GM23338 (cell line): Measurements from ENCODE around the gene MRPS31. TPM values are rescaled to one million over a fixed set of nuclear protein-coding genes. Genes with fewer than 3 reads are reported as not detected.
A peak's percentile ranks its signal among the peaks of the same experiment; 100 is the strongest.

Experiments
- ATAC-seq: fragments of 200-7000 bp; cut with Tn5 transposase; 3 replicates; pipeline ENCODE4 v1.9.1; 2020
- DNase-seq: peaks from one replicate; pipeline ENCODE4 v3.0.0-alpha.2; 2015; ENCODE audit warnings: low spot score
- H2AFZ ChIP-seq: fragments of 200-600 bp; sonication (generic); 2 replicates; pipeline ENCODE4 v1.8.0; 2016; ENCODE audit warnings: antibody characterized with exemption, mild to moderate bottlenecking, moderate library complexity
- H3F3A ChIP-seq: fragments of 200-600 bp; sonication (generic); replicated peaks from 2 replicates; pipeline ENCODE4 v1.8.0; 2017; ENCODE audit warnings: antibody characterized with exemption, mixed run types, low read depth
- H3K27ac ChIP-seq: fragments of 200-600 bp; sonication (generic); 2 replicates; pipeline ENCODE4 v1.6.1; 2016; ENCODE audit warnings: low read depth
- H3K27me3 ChIP-seq: fragments of 200-600 bp; sonication (generic); 2 replicates; pipeline ENCODE4 v1.8.0; 2016; ENCODE audit warnings: mild to moderate bottlenecking, mixed run types, moderate library complexity; ENCODE audit not compliant: insufficient read depth
- H3K36me3 ChIP-seq: fragments of 200-600 bp; sonication (generic); 2 replicates; pipeline ENCODE4 v1.8.0; 2016; ENCODE audit warnings: mild to moderate bottlenecking; ENCODE audit not compliant: insufficient read depth
- H3K4me1 ChIP-seq: fragments of 200-600 bp; sonication (generic); 2 replicates; pipeline ENCODE4 v1.8.0; 2016; ENCODE audit warnings: mild to moderate bottlenecking, moderate library complexity; ENCODE audit not compliant: insufficient read depth
- H3K4me2 ChIP-seq: fragments of 200-600 bp; sonication (generic); 2 replicates; pipeline ENCODE4 v1.7.1; 2017; ENCODE audit warnings: mixed run types
- H3K4me3 ChIP-seq: fragments of 200-600 bp; sonication (generic); 2 replicates; pipeline ENCODE4 v1.6.1; 2016; ENCODE audit warnings: mixed run types
- H3K79me2 ChIP-seq: fragments of 200-600 bp; sonication (generic); replicated peaks from 2 replicates; pipeline ENCODE4 v1.8.0; 2017; ENCODE audit warnings: mild to moderate bottlenecking; ENCODE audit not compliant: insufficient read depth
- H3K9me2 ChIP-seq: fragments of 200-600 bp; sonication (generic); 2 replicates; pipeline ENCODE4 v1.8.0; 2017; ENCODE audit not compliant: insufficient read depth
- H4K20me1 ChIP-seq: fragments of 200-600 bp; sonication (generic); replicated peaks from 2 replicates; pipeline ENCODE4 v1.8.0; 2017; ENCODE audit warnings: mild to moderate bottlenecking; ENCODE audit not compliant: insufficient read depth
- H3K27ac Mint-ChIP-seq: 2 replicates; pipeline ENCODE4 v1.8.0; 2020; ENCODE audit warnings: inconsistent platforms, mild to moderate bottlenecking, moderate library complexity, mixed read lengths
- H3K27me3 Mint-ChIP-seq: 3 replicates; pipeline ENCODE4 v1.8.0; 2022; ENCODE audit warnings: low read depth, mild to moderate bottlenecking, moderate library complexity, mixed read lengths, inconsistent platforms; ENCODE audit not compliant: insufficient read depth, poor library complexity
- H3K36me3 Mint-ChIP-seq: 3 replicates; pipeline ENCODE4 v1.8.0; 2021; ENCODE audit warnings: low read depth, mild to moderate bottlenecking, inconsistent platforms, moderate library complexity, mixed read lengths
- H3K4me1 Mint-ChIP-seq: 3 replicates; pipeline ENCODE4 v1.8.0; 2020; ENCODE audit warnings: mild to moderate bottlenecking, inconsistent platforms, mixed read lengths
- H3K4me3 Mint-ChIP-seq: 3 replicates; pipeline ENCODE4 v1.8.0; 2021; ENCODE audit warnings: moderate library complexity, mild to moderate bottlenecking, inconsistent platforms, mixed read lengths
- H3K9me3 Mint-ChIP-seq: 3 replicates; pipeline ENCODE4 v1.8.0; 2020; ENCODE audit warnings: moderate library complexity, mild to moderate bottlenecking, inconsistent platforms, mixed read lengths
- CREB1 ChIP-seq: fragments of 250-450 bp; sonication (Bioruptor Pico); IDR thresholded peaks from 2 replicates; pipeline ENCODE4 v1.5.0; 2020; ENCODE audit warnings: low read depth, mild to moderate bottlenecking, moderate library complexity
- EZH2 ChIP-seq: fragments of 200-600 bp; sonication (generic); IDR thresholded peaks from one replicate; pipeline ENCODE4 v1.8.0; 2017; ENCODE audit warnings: antibody characterized with exemption, mild to moderate bottlenecking, low read depth; ENCODE audit not compliant: unreplicated experiment
- EZH2phosphoT487 ChIP-seq: fragments of 200-600 bp; sonication (generic); IDR thresholded peaks from one replicate; pipeline ENCODE4 v1.8.1; 2018; ENCODE audit warnings: antibody characterized with exemption; ENCODE audit not compliant: unreplicated experiment
- JUNB ChIP-seq: IDR thresholded peaks from one replicate; pipeline ENCODE4 v1.6.1; 2016; ENCODE audit warnings: antibody characterized with exemption; ENCODE audit not compliant: unreplicated experiment
- NANOG ChIP-seq: IDR thresholded peaks from 2 replicates; pipeline ENCODE4 v1.6.1; 2016; ENCODE audit warnings: antibody characterized with exemption, borderline replicate concordance
- POLR2AphosphoS5 ChIP-seq: IDR thresholded peaks from 2 replicates; pipeline ENCODE4 v1.6.1; 2016; ENCODE audit warnings: antibody characterized with exemption, low read depth
- STAT1 ChIP-seq: IDR thresholded peaks from one replicate; pipeline ENCODE4 v1.6.1; 2016; ENCODE audit warnings: antibody characterized with exemption; ENCODE audit not compliant: unreplicated experiment
- ZNF114 ChIP-seq: fragments of 250-450 bp; sonication (Bioruptor Pico); IDR thresholded peaks from 2 replicates; pipeline ENCODE4 v1.5.0; 2020; ENCODE audit warnings: mild to moderate bottlenecking, moderate library complexity
- ZNF331 ChIP-seq: fragments of 250-450 bp; sonication (Bioruptor Pico); IDR thresholded peaks from 2 replicates; pipeline ENCODE4 v1.5.0; 2020; ENCODE audit warnings: low read depth, mild to moderate bottlenecking, moderate library complexity
- polyA plus RNA-seq: library from polyadenylated mRNA; unstranded; fragments of >200 nt; fragmentation: Nextera tagmentation; extraction: Ambion mirVana; gene quantifications from 2 replicates; pipeline ENCODE4 v1.2.1, GENCODE V29; 2016
- total RNA-seq: library from RNA; depleted of rRNA; stranded (reverse); fragments of >200 nt; shearing (Covaris generic); gene quantifications from 2 replicates; pipeline ENCODE4 v1.2.3, GENCODE V29; 2014
- TF ChIP-seq, protein P1 (sequence below): fragments of 250-450 bp; sonication (Bioruptor Pico); IDR thresholded peaks from 2 replicates; pipeline ENCODE4 v1.5.0; 2020; ENCODE audit warnings: mild to moderate bottlenecking, moderate library complexity
- TF ChIP-seq, protein P2 (sequence below): IDR thresholded peaks from one replicate; pipeline ENCODE4 v1.6.1; 2018; ENCODE audit warnings: antibody characterized with exemption; ENCODE audit not compliant: unreplicated experiment
- TF ChIP-seq, protein P3 (sequence below), 2 experiments: fragments of 200-600 bp in 1 of 2; sonication (generic) in 1 of 2; conservative IDR thresholded peaks; 2 replicates each; pipeline versions ENCODE4 v1.5.1 to v1.6.1; 2016 to 2017; ENCODE audit warnings: antibody characterized with exemption in 2 of 2, low read depth in 2 of 2, mild to moderate bottlenecking in 2 of 2, moderate library complexity in 1 of 2
- TF ChIP-seq, protein P4 (sequence below): IDR thresholded peaks from 2 replicates; pipeline ENCODE4 v1.6.1; 2016; ENCODE audit warnings: antibody characterized with exemption

The MRPS31 gene
- total and polyA plus RNA-seq, 2 experiments from 2014 or later: 26.8 to 62.7 TPM

DNA sequence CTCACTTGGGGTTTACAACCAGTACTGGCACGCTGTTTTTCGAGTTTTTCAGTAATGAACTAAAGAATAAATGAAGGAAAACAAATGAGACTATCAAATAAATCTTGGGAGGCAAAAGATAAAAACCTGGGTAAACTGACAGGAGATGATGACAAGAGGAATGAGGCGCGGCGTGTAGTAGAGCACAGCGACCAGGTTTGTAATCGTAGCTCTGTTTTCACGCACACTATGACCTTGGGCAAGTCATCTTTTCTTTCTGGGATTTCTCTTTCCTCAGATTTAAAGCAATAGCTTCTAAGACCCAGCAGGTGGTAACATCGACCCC is 419 bp downstream of the MRPS31 start:
- Mint-ChIP-seq H3K27ac (peak overlapping the region; percentile 96), H3K4me1 (peaks cover 5% of the 10 kb centered on the region), H3K27me3 (peaks cover 2% of the 10 kb centered on the region), H3K4me3 (peak overlapping the region; percentile 98), H3K9me3 (no peaks in the 10 kb centered on the region), H3K36me3 (no peaks in the 10 kb centered on the region; the same call in 2 of the 3 replicates)
- Histone ChIP-seq H4K20me1 (no peaks in the 10 kb centered on the region), H3F3A (no peaks in the 10 kb centered on the region), H2AFZ (peak overlapping the region; percentile 95), H3K4me3 (peak overlapping the region; percentile 84), H3K36me3 (peaks cover 5% of the 10 kb centered on the region; the same call in 1 of the 2 replicates), H3K4me1 (peaks cover 5% of the 10 kb centered on the region), H3K79me2 (peaks cover 15% of the 10 kb centered on the region), H3K4me2 (peak overlapping the region; percentile 92), H3K27me3 (no peaks in the 10 kb centered on the region), H3K9me2 (no peaks in the 10 kb centered on the region), H3K27ac (peak overlapping the region; percentile 97)
- no peak for DNase-seq
- ATAC-seq: no peak
- TF ChIP-seq, protein P1, sequence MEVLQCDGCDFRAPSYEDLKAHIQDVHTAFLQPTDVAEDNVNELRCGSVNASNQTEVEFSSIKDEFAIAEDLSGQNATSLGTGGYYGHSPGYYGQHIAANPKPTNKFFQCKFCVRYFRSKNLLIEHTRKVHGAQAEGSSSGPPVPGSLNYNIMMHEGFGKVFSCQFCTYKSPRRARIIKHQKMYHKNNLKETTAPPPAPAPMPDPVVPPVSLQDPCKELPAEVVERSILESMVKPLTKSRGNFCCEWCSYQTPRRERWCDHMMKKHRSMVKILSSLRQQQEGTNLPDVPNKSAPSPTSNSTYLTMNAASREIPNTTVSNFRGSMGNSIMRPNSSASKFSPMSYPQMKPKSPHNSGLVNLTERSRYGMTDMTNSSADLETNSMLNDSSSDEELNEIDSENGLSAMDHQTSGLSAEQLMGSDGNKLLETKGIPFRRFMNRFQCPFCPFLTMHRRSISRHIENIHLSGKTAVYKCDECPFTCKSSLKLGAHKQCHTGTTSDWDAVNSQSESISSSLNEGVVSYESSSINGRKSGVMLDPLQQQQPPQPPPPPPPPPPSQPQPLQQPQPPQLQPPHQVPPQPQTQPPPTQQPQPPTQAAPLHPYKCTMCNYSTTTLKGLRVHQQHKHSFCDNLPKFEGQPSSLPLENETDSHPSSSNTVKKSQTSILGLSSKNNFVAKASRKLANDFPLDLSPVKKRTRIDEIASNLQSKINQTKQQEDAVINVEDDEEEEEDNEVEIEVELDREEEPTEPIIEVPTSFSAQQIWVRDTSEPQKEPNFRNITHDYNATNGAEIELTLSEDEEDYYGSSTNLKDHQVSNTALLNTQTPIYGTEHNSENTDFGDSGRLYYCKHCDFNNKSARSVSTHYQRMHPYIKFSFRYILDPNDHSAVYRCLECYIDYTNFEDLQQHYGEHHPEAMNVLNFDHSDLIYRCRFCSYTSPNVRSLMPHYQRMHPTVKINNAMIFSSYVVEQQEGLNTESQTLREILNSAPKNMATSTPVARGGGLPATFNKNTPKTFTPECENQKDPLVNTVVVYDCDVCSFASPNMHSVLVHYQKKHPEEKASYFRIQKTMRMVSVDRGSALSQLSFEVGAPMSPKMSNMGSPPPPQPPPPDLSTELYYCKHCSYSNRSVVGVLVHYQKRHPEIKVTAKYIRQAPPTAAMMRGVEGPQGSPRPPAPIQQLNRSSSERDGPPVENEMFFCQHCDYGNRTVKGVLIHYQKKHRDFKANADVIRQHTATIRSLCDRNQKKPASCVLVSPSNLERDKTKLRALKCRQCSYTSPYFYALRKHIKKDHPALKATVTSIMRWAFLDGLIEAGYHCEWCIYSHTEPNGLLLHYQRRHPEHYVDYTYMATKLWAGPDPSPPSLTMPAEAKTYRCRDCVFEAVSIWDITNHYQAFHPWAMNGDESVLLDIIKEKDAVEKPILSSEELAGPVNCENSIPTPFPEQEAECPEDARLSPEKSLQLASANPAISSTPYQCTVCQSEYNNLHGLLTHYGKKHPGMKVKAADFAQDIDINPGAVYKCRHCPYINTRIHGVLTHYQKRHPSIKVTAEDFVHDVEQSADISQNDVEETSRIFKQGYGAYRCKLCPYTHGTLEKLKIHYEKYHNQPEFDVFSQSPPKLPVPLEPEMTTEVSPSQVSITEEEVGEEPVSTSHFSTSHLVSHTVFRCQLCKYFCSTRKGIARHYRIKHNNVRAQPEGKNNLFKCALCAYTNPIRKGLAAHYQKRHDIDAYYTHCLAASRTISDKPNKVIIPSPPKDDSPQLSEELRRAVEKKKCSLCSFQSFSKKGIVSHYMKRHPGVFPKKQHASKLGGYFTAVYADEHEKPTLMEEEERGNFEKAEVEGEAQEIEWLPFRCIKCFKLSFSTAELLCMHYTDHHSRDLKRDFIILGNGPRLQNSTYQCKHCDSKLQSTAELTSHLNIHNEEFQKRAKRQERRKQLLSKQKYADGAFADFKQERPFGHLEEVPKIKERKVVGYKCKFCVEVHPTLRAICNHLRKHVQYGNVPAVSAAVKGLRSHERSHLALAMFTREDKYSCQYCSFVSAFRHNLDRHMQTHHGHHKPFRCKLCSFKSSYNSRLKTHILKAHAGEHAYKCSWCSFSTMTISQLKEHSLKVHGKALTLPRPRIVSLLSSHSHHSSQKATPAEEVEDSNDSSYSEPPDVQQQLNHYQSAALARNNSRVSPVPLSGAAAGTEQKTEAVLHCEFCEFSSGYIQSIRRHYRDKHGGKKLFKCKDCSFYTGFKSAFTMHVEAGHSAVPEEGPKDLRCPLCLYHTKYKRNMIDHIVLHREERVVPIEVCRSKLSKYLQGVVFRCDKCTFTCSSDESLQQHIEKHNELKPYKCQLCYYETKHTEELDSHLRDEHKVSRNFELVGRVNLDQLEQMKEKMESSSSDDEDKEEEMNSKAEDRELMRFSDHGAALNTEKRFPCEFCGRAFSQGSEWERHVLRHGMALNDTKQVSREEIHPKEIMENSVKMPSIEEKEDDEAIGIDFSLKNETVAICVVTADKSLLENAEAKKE (CRISPR knock-in tag): no peak
- TF ChIP-seq EZH2 (no peak), ZNF331 (CRISPR knock-in tag) (no peak), CREB1 (no peak), NANOG (no peak), EZH2phosphoT487 (no peak), STAT1 (no peak), JUNB (no peak), ZNF114 (CRISPR knock-in tag) (no peak), POLR2AphosphoS5 (no peak)
- TF ChIP-seq, protein P2, sequence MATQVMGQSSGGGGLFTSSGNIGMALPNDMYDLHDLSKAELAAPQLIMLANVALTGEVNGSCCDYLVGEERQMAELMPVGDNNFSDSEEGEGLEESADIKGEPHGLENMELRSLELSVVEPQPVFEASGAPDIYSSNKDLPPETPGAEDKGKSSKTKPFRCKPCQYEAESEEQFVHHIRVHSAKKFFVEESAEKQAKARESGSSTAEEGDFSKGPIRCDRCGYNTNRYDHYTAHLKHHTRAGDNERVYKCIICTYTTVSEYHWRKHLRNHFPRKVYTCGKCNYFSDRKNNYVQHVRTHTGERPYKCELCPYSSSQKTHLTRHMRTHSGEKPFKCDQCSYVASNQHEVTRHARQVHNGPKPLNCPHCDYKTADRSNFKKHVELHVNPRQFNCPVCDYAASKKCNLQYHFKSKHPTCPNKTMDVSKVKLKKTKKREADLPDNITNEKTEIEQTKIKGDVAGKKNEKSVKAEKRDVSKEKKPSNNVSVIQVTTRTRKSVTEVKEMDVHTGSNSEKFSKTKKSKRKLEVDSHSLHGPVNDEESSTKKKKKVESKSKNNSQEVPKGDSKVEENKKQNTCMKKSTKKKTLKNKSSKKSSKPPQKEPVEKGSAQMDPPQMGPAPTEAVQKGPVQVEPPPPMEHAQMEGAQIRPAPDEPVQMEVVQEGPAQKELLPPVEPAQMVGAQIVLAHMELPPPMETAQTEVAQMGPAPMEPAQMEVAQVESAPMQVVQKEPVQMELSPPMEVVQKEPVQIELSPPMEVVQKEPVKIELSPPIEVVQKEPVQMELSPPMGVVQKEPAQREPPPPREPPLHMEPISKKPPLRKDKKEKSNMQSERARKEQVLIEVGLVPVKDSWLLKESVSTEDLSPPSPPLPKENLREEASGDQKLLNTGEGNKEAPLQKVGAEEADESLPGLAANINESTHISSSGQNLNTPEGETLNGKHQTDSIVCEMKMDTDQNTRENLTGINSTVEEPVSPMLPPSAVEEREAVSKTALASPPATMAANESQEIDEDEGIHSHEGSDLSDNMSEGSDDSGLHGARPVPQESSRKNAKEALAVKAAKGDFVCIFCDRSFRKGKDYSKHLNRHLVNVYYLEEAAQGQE: no peak
- TF ChIP-seq, protein P3, sequence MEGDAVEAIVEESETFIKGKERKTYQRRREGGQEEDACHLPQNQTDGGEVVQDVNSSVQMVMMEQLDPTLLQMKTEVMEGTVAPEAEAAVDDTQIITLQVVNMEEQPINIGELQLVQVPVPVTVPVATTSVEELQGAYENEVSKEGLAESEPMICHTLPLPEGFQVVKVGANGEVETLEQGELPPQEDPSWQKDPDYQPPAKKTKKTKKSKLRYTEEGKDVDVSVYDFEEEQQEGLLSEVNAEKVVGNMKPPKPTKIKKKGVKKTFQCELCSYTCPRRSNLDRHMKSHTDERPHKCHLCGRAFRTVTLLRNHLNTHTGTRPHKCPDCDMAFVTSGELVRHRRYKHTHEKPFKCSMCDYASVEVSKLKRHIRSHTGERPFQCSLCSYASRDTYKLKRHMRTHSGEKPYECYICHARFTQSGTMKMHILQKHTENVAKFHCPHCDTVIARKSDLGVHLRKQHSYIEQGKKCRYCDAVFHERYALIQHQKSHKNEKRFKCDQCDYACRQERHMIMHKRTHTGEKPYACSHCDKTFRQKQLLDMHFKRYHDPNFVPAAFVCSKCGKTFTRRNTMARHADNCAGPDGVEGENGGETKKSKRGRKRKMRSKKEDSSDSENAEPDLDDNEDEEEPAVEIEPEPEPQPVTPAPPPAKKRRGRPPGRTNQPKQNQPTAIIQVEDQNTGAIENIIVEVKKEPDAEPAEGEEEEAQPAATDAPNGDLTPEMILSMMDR (conservative IDR thresholded peaks at IDR 0.05; ENCODE audit: low read depth in 2 of 2): no peak
- TF ChIP-seq, protein P4, sequence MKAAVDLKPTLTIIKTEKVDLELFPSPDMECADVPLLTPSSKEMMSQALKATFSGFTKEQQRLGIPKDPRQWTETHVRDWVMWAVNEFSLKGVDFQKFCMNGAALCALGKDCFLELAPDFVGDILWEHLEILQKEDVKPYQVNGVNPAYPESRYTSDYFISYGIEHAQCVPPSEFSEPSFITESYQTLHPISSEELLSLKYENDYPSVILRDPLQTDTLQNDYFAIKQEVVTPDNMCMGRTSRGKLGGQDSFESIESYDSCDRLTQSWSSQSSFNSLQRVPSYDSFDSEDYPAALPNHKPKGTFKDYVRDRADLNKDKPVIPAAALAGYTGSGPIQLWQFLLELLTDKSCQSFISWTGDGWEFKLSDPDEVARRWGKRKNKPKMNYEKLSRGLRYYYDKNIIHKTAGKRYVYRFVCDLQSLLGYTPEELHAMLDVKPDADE: no peak
